Omental fat pad (tissue), 4 donors: ENCODE measurements around the gene MYPN. TPM values are rescaled to one million over a fixed set of nuclear protein-coding genes. Genes with fewer than 3 reads are reported as not detected.

Experiments used
- ATAC-seq: fragments of 150-250 bp; one replicate; pipeline ENCODE4 v1.9.1; 2016; ENCODE audit warnings: mild to moderate bottlenecking, moderate library complexity; ENCODE audit not compliant: low FRiP score
- DNase-seq: peaks from one replicate; pipeline ENCODE4 v3.0.0-alpha.2; 2019; ENCODE audit warnings: low spot score
- total RNA-seq, 4 donors: library from RNA; depleted of rRNA; stranded (reverse); fragments of >200 nt; gene quantifications; one replicate each; pipeline ENCODE4 v1.1.0, GENCODE V29; 2016
- TF ChIP-seq, protein P1 (sequence below), 3 donors: fragments of 450-650 bp; IDR thresholded peaks; one replicate each; pipeline ENCODE4 v1.5.1; 2016 to 2017; ENCODE audit warnings: antibody characterized with exemption in 3 of 3, mild to moderate bottlenecking in 3 of 3, moderate library complexity in 2 of 3

MYPN gene
- total RNA-seq, 4 donors from 2014 or later = not detected

DNA sequence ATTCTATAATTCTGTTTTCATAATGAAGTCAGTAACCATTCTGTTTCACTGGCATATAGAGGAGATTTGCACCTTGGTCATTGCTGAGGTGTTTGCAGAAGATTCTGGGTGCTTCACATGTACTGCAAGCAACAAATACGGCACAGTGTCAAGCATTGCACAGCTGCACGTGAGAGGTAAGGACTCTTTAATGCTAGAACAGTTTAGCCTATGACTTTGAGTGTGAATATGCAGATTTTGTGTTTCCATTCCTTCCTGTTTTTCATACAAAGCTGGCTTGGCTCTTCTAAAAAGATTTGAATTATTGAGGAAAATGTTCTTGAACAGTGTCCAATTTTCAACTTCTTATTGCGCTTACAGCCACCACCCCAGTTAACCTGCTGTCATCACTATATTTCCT is 56.4 kb downstream of the MYPN start:
- ATAC-seq (no peak), DNase-seq (no peak)
- TF ChIP-seq, protein P1, sequence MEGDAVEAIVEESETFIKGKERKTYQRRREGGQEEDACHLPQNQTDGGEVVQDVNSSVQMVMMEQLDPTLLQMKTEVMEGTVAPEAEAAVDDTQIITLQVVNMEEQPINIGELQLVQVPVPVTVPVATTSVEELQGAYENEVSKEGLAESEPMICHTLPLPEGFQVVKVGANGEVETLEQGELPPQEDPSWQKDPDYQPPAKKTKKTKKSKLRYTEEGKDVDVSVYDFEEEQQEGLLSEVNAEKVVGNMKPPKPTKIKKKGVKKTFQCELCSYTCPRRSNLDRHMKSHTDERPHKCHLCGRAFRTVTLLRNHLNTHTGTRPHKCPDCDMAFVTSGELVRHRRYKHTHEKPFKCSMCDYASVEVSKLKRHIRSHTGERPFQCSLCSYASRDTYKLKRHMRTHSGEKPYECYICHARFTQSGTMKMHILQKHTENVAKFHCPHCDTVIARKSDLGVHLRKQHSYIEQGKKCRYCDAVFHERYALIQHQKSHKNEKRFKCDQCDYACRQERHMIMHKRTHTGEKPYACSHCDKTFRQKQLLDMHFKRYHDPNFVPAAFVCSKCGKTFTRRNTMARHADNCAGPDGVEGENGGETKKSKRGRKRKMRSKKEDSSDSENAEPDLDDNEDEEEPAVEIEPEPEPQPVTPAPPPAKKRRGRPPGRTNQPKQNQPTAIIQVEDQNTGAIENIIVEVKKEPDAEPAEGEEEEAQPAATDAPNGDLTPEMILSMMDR (IDR thresholded peaks at IDR 0.05) = no peak

DNA sequence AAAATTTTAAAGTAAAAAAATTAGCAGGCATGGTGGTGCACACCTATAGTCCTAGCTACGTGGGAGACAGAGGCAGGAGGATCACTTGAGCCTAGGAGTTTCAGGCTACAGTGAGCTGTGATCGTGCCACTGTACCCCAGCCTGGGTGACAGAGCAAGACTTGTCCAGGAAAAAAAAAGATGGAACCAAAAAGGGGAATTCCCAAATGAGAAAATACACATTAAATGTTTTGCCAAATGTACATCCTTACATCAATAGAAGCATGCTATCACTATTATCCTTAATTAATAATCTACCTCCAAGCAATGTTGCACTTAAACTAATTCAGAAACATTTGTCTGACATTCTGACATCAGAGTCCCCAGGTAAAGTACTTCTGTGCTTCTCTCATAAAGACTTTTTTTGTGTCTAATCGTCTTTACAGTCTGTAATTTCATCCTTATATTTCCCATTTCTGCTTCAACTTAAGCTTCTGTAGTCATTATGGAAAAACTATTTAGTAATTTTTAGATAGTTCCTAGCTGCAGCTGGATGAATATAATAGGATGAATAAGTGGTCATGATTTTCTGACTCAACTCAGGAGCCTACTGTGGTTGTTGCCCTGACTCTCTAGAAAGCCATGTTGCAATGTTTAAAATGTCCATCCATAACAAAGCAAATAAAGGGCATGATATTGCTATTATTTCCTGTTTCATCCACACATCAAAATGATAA is 57.7 kb downstream of the MYPN start:
- TF ChIP-seq, protein P1 (IDR thresholded peaks at IDR 0.05) = no peak
- DNase-seq = no peak
- ATAC-seq = no peak

DNA sequence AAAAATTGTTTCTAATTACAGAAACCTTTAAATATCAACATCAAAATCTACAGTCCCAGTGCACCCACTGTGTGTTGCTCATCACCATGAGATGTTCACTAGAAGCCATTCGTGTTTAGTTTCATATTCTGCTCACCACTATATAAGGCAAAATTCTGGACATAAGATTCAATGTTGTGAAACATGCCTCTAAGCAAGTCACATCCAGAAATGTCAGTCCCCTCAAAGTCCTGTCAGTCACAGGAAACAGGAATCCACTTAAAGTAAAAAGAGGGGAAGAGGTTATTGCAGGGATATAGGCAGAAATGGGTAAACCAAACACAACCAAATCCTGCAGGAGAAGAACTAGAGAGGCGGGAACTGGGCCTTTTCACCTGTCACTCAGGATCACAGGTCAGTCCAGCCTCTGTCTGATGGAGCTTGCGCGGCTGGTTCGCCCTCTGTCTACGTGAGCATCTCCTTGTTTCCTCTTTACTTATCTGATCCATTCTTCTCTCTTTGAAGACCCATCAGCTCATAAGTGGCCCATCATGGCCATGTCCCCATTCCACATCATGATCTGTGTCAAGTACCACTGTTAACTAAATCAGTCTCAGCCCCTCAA is 58.4 kb downstream of the MYPN start:
- no peak for ATAC-seq
- TF ChIP-seq, protein P1 (IDR thresholded peaks at IDR 0.05) = no peak
- no peak for DNase-seq

DNA sequence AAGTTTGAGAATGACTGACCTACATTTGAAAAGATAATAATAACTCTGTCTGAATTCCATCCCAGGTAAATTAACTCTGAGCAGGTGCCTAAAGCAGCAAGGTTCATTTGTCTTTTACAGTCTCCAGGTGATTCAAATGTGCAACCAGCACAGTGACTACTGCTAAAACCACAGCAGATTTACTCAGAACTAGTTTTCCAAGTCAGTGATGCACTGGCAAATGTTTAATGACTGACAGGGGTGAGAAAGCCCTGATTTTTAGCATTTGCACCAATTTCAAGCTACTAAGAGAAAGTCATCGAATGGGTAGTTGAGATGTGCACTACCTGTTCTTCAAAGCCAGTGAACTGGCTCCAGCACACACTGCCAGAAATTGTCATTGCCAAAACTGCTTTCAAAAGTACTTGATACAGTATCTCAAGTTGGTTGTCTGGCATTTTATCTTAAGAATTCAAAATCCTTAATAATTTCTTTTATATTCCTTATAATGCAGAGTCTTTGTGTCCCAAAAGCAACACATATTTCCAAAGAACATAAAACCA is 62.3 kb downstream of the MYPN start:
- no peak for ATAC-seq
- no peak for DNase-seq
- TF ChIP-seq, protein P1 (IDR thresholded peaks at IDR 0.05) = no peak

DNA sequence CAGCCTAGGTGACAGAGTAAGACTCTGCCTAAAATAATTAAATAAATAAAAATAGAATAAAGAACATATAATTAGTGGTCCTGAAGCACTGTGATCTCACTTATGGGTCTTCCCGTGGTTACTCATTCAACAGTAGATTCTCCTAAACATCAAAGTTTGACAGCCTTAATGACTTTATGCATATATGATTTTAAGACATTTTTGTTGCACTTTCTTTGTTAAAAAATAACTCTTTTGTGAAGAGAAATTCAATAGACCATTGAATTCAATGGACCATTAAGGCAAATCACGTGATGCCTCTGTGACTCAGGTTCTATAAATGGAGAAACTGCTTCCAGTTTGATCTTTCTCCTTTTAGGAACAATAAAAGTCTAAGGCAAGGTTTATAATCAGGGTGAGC is 63.0 kb downstream of the MYPN start:
- TF ChIP-seq, protein P1 (IDR thresholded peaks at IDR 0.05) = no peak
- DNase-seq (no peak), ATAC-seq (no peak)

DNA sequence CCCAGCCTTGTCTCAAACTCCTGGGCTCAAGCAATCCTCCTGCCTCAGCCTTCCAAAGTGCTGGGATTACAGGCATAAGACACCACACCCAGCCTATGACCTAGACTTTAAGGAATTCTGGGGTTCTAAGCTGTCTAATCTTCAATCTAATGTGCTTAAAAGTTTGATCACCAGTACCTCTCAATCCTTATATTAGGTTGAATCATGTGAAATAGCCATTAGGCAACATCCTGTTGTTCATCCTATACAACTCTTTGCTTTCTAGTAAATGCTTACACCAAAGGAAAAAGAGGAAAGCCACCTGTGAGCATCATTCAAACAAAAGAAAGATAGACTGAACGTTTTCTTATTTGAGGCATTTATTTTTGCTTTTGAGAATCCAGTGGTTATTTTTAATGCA is 66.7 kb downstream of the MYPN start:
- no peak for DNase-seq
- TF ChIP-seq, protein P1 (IDR thresholded peaks at IDR 0.05) = no peak
- no peak for ATAC-seq

DNA sequence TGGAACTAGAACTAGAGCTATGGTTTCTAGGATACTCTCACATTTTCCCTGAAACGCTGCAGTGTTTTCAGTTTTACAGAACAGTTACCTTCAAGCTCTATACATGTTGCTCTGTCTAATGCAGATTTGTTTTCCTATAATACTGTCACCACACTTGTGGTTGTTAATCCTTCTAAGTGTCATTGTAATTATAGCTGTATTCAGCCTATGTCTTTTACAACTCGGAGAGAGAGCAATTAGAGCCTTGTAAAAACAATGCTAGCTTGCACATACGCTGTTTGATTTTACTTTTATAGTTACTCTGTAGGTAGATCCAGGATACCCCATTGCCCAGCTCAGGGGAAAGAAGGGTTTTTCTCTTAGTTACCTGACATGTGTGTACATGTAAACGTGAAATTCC is 67.5 kb downstream of the MYPN start:
- TF ChIP-seq, protein P1 (IDR thresholded peaks at IDR 0.05) = no peak
- ATAC-seq = no peak

More for the DNA sequence above, 67.5 kb downstream of the MYPN start:
- DNase-seq = no peak
